ENCODE results near the gene RASL11A.

DNA sequence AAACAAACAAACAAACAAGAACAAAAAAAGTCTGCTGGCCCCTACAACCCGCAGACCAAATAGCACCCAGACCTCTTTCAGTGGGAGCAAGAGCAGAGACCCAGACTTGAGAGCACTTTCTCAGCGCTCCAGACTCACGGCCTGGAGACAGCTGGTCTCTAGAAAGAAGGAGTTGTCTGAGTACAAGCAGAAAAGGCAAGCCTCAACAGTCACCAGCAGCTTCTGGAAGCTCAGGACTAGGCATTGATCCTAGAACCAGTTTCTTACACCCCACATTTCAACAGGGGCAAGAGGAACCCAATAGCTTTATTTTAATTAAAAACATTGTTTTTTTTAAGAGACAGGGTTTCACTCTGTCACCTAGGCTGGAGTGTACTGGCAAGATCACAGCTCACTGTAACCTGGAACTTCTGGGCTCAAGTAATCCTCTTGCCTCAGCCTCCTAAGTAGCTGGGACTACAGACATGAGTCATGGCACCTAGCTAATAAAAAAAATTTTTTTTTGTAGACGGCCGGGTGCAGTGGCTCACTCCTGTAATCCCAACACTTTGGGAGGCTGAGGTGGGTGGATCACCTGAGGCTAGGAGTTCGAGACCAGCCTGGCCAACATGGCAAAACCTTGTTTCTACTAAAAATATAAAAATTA lies 30.4 kb downstream of the RASL11A start:
- TF ChIP-seq, protein P1, sequence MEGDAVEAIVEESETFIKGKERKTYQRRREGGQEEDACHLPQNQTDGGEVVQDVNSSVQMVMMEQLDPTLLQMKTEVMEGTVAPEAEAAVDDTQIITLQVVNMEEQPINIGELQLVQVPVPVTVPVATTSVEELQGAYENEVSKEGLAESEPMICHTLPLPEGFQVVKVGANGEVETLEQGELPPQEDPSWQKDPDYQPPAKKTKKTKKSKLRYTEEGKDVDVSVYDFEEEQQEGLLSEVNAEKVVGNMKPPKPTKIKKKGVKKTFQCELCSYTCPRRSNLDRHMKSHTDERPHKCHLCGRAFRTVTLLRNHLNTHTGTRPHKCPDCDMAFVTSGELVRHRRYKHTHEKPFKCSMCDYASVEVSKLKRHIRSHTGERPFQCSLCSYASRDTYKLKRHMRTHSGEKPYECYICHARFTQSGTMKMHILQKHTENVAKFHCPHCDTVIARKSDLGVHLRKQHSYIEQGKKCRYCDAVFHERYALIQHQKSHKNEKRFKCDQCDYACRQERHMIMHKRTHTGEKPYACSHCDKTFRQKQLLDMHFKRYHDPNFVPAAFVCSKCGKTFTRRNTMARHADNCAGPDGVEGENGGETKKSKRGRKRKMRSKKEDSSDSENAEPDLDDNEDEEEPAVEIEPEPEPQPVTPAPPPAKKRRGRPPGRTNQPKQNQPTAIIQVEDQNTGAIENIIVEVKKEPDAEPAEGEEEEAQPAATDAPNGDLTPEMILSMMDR (IDR thresholded peaks at IDR 0.05) = no peak
- TF ChIP-seq POLR2AphosphoS5 (IDR thresholded peaks at IDR 0.05) = no peak
- no peak for TF ChIP-seq POLR2A (IDR thresholded peaks at IDR 0.05)
- TF ChIP-seq EP300 (IDR thresholded peaks at IDR 0.05) = no peak

Data from stomach (tissue), 4 donors.